CD4-positive, alpha-beta T cell treated with Interferon alpha-2 for 1 hour (primary cell): ENCODE measurements around the gene EFEMP2.

Experiments used
- DNase-seq, 2 donors: peaks; one replicate each; pipeline ENCODE4 v3.0.0-alpha.2; 2020 to 2022

Gene EFEMP2

DNA sequence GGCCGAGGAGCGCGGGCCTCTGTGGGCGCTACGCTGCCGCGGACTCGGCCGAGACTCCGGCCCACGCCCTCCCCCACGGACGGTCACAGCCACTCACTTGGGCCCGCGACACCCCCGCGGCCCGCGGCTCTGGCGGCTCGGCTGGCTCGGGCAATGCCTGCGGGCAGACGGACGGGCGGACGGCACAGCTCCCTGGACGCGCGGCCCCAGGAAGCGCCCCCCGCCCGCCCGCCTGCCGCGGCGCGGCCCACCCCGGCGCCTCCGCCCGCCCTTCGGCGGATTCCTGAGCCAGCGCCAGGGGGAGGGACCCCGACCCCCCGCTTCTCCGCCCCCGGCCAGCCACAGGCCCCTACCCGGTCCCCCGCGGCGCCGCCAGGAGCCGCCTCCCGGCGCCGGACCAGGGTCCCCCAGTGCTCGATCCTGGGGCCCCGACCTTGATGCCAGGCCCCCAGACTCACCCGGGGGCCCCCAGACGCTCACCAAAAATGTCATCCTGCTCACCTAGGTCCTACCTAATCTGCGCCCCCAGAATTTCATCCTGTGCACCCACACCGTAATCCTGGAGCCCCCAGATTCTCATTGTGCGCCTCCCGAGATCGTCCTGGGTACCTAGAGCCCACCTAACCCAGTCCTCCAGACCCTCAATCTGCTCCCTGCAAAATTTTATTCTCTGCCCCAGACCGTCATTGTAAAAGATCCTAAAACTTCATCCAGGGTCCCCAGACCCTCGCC lies at the start of gene EFEMP2:
Gene EFEMP2 (minus strand): TSS at position 215 of the 732 bp plus-strand sequence. CDS start 446 bp downstream, outside the sequence.
- DNase-seq, result no peak

DNA sequence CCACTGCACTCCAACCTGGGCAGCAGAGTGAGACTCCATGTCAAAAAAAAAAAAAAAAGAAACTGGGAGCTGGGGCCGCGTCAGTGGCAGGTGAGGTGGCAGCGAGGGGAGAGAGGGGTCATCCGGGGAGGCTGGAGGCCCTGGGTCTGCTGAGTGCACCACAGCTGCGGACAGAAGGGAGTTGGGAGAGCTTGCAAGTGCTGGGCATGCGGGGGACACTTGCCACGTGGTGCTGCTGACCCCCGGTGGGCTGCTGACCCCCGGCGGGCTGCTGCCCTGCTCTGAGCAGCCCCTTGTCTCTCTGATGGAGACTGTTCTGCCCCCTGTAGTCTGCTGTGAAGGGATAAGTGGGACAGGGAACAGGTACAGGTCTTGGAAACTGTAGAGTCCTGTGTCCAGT lies 49.3 kb upstream of the EFEMP2 start:
- DNase-seq, result no peak

DNA sequence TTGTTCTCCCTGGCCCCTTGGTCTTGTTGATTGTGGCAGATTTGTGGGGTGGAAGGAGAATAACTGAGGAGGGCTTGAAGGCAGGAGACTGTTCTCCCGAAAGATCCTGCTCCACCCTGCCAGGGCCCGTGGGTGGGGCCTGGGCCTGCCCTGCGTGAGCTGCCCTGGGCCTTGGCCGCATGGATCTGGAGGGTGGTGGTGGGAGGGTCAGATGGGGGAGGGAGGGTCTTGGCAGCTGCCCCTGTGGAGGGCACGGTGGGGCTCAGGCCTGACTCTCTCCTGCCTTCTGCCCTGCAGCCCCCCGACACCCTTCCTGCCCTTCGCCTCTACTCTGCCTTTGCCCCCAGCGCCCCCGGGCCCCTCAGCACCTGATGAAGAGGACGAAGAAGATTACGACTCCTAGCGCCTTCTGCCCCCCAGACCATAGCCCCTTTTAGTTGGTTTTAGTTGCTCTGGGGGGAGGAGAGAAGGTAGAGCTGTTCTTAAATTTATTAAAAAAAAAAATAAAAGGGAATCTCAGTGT lies 48.5 kb upstream of the EFEMP2 start:
- DNase-seq, result no peak

DNA sequence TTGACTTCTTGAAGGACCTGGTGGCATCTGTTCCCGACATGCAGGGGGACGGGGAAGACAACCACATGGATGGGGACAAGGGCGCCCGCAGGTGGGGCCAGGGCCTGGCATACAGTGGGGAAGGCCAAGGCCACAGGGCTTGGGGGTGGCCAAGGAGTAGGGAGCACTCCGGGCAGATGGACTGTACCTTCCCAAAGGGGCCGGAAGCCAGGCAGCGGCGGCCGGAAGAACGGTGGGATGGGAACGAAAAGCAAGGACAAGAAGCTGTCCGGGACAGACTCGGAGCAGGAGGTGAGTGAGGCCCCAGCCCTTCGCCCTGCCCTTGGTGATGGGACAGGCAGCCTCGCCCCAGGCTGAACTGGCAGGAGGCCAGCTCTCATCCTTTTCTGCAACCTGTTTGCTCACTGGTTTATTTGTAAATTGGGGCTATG lies 47.8 kb upstream of the EFEMP2 start:
- no peak for DNase-seq

DNA sequence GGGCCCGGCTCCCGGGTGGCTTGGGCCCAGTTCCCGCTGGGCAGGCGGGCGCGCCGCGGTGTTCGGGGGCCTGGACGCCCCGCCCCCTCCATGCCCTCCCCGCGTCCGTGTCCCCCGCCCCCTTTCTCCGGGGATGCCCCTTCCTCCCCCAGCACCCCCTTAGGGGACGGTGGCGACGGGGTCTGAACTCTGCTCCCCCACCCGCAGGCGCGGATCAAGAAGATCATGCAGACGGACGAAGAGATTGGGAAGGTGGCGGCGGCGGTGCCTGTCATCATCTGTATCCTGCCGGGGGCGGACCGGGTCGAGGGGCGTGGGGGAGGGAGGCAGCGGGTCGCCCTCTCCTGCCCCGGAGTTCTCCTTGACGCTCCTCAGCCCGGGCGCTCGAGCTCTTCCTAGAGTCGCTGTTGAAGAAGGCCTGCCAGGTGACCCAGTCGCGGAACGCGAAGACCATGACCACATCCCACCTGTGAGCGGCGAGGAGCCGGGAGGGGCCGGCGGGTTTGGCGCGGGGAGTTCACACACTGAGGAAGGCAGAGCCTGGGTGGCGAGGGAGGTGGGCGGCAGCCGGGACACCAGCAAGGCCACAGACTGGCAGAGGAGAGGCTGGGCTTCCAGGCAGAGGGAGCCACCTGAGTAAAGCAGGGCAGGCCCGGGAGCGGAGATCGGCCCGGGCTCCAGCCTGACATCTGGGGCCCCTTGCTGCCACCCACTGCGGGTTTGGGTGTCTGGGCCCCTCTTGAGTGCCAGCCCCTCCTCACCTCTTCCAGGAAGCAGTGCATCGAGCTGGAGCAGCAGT lies 47.2 kb upstream of the EFEMP2 start:
- peak in 1 of 2 donors; percentile 77 for DNase-seq

DNA sequence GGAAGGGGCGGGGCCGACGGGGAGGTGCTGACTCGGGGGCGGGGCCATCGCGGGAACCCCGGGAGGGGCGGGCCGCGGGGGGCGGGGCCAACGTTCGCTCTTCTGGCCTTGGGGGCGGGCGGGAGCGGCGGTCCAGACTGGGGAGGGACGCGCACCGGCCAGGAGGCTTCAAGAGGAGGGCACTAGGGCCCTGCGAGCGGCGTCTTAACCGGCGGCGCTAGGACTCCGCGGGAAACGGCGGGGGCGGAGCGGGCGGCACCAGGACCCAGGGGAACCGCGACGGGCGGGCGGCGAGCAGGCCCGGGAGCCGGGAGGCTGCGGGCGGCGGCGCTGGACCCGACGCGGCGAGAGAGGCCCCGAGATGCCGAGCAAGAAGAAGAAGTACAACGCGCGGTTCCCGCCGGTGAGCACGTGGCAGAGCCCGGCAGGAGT lies 46.6 kb upstream of the EFEMP2 start, which contains the start of gene DRAP1:
Gene DRAP1 (plus strand): TSS at position 286 of the 432 bp plus-strand sequence. CDS start 76 bp downstream, at position 362.
- DNase-seq, result peak; percentile 99

DNA sequence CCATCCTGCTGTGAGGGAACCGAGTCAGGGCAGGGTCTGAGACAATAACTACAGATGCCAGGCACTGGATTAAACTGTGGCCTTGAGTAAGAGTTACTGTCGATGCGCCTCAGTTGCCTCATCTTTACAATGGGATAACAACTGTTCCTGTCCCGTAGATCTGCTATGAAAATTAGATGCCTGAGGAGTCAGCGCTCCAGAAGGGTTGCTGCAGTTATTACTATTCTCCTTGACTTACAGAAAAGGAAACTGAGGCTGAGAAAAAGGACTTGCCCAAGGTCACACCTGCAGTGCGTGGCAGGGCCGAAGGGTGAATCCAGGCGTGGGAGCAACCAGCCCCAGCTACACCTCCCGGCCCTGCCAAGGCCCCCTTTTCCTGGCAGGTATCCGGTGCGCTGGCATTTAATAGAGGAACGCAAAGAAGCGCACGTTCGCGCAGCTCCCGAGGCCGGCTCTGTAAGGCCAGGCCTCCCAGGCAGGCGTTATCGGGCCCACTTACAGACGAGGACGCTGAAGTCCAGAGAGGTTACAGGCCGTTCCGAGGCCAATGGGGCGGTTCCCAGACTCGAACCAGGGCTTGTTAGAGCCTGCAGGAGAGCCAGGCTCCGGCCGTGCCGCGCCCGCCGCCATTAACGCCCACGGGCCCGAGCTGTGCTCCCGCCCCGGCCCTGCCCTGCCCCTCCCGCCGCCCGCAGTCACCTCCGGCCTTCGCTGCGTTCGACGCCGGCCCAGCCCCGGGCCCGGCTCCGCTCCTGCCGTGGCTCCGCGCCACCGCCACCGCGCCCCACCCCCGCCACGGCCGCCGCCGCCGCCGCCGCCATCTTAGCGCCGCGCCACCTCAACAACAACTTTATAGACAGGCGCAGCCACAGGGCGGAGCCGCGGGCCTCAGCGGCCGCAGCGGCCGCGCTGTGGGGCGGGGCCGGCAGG lies 45.9 kb upstream of the EFEMP2 start, which contains the start of gene C11orf68:
Gene C11orf68 (minus strand): TSS at position 852 of the 930 bp plus-strand sequence. CDS start 31 bp downstream, at position 821.
- no peak for DNase-seq

DNA sequence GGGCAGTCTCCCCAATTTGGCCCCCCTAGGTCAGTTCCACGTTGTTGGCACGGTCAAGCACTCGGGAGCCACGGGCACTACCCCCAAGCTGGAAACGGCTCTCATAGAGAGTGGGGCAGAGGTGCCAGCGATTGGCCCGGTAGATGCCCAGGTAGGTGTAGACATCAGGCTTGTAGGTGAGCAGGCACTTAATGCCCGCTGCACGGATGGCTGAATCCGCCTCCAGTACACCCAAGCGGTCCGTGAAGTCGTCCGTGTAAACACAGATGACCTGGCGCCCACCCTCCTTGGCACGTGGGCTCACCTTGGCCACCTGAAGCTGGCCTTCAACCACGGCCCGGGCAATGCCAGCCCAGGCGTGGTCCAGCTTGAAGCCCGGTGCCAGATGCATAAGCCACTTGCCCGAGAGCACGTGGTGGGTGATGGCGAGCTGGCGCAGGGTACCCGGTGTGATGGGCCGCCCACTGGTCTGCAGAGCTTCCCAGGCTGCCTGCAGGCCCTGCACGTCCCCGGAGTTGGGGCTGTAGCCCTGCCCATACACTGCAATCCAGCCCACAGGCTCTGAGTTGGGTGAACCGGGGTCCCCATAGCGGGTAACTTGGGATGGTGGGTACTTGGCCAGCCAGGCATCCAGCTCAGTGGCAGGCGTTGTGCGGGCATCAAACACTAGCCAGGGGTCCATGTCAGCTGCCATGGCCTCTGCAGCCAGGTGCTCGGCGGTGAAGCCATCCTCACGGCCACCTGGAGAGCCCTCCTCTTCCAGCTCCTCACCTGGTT lies 45.0 kb upstream of the EFEMP2 start:
- no peak for DNase-seq

DNA sequence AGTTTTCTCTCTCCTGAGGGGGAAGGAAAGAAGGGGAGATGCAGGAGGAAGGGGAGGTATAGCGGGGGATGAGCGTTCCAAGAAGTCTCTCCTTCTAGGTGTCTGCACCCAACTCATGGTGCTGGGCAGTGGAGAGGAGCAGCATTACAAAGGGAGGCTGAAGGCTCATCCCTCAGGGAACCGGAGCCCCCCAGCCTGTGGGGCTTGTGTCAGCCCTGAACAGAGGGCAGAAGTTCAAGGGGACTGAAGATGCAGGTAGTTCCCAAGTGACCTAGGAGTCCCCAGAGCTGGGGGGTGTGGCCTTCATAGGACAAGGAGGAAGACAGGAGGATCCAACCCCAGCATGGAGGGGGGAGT lies 44.5 kb upstream of the EFEMP2 start:
- no peak for DNase-seq

DNA sequence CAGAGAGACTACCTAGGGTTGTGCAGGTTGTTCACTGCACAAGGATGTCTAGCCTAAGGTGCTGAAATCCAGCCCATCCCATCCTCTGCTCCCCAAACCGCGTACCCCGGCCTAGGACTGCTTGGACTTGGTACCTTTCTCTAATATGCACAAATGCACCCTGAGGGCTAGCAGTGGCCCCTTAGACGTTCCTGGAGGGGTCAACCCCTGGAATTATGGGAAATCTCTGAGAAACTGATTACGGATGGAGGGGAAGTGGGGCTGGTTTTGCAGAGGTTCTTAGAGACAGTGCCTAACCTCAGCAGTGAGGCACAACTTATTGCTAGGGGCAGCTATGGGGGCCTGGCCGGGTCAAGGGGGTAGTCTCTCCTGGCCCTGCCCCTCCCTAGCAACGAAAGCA lies 43.8 kb upstream of the EFEMP2 start:
- no peak for DNase-seq

DNA sequence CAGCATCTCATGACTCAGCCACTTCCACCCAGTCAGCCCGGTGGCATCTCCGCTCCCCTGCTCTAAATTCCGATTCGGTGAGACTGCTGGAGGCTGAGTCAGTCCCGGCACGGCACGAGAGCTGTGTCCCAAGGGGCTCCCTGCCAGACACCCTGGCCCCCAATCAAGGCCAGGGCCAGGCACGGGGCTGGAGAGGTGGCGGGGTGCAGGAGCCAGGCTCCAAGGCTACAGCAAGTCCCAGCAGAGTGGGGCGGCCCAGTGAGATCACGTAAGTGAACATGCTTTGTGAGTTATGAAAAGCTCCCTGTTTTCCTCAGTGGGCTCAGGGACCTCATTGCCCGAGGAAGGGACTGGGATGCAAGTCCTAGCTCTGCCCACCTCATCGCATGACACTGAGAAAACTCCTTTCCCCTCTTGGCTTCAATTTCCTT lies 43.2 kb upstream of the EFEMP2 start:
- peak in 1 of 2 donors; percentile 34 for DNase-seq

DNA sequence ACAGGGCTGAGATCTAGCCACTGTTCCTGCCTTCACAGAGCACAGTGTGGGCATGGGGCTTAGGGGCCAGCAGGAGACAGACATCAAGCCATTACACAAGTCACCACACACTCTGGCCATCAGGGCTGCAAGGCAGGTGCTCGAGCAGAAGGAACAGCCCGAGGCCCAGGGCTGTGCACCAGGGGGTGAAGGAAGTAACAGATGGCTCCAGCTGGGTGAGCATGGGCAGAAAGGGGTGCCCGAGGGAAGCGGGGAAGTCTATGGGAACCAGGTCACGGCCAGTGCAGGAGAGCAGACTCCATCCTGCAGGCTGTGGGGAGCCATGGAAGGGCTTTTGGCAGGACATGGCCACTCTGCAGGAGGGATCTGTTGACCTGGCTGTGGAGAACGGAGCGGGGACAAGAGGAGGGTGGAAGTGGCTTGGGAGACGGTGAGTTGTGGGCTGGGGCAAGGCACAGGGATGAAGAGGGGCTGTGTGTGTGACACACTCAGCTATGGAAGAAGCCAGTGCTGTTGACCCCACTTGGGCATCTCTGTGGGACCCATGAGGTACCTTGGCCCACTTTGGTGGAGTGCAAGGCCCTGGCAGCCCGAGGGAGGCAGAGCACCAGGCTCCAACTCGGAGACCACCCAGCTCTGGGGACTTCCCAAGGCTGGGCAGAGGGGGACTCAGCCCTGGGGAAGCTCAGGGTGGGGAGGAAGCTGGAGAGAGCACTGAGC lies 42.7 kb upstream of the EFEMP2 start:
- DNase-seq, result no peak

DNA sequence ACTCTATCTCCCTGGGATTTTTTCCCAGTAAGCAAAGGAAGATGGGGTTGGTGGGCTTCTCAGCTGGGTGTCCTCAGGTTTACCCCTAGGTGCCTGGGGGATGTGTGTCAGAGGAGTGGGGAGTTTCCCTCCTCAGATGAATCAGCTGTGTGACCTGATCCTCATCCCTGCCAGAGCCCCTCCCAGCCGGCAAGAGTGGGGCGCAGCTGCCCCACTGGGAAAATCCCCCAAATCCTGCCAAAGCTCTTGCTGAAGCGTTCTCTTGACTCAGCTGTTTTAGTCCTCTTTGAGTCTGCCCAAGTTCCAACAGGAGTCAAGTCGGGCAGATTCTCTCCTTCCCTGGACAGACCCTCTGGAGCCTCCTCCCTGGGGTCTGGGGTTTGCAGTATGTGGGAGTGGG lies 40.2 kb upstream of the EFEMP2 start:
- no peak for DNase-seq

DNA sequence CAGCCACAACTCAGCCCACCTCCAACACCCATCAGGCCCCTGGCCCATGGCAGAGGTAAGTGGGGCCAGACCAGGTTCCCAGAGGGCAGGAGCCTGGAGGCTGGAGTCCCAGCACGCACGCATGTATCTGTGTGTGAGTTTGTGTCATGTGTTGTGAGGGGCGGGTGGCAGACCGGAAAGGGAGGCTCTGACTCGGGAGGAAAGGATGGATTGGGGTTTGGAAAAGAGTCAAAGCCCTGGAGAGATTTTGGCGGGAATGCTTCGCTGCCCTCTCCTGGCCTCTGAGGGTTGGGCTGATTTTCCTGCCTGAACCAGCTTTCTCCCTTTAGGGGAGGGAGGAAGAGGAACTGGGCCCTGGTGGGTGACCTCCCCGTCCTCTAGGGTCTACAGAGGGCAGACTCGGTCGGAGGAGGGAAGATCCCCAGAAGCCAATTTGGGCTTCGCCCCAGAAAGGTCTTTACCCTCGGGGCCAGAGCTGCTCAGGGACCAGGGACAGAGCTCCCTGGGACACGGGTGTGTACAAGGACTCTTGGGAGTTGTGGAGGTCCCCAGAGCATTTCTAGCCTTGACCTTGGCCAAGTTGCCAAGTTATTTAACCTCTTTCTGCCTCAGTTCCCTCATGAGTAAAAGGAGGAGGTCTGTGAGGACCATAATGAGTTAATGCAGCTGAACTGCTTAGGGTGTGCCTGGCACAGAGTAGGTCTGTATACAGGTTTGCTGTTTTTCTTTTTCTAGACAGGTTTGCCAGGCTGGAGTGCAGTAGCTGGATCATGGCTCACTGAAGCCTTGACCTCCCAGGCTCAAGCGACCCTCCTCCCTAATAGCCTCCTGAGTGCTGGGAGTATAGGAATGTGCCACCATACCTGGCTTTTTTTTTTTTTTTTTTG lies 39.3 kb upstream of the EFEMP2 start:
- no peak for DNase-seq

DNA sequence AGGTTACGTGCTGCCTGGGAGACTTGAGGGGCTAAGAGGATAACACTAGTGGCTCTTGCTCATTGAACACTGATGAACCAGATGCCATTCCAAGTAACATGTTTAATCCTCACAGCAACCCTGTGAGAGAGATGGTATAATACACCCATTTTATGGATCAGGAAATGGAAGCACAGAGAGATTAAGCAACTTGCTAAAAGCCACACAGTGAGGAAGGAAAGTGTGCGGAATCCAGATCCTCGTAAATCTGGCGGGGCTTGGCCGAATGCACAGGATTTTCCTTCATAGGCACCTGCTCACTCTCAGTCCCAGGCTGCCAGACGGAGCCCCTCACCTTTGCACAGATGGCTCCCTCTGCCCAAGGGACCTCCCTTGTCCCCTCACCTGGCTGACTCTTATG lies 35.3 kb upstream of the EFEMP2 start:
- DNase-seq, result no peak

DNA sequence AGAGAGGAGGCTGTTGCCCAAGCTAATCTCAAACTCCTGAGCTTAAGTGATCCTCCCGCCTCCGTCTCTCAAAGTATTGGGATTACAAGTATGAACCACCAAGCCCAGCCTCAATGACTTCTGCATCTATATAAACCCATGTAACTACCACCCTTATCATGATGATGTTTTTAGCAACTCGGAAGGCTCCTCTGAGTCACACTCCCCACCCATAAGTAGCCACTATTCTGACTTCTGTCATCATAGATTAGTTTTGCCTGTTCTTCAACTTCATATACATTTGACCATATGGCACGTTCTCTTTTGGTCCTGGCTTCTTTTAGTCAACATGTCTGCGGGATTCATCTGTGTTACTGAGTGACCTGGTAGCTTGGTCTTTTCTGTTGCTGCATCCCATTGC lies 34.0 kb upstream of the EFEMP2 start:
- no peak for DNase-seq

DNA sequence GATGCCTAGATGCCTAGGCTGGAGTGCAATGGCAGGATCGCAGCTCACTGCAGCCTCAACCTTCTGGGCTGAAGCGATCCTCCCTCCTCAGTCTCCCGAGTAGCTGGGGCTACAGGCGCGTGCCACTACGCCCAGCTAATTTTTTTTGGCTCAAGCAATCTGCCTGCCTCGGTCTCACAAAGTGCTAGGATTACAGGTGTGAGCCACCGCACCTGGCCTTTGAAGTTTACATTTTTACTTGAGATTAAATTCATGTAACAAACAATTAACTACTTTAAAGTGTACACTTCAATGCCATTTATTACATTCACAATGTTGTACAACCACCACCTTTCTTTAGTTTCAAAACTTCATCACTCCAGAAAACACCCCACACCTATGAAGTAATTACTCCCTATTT lies 31.1 kb upstream of the EFEMP2 start:
- no peak for DNase-seq

DNA sequence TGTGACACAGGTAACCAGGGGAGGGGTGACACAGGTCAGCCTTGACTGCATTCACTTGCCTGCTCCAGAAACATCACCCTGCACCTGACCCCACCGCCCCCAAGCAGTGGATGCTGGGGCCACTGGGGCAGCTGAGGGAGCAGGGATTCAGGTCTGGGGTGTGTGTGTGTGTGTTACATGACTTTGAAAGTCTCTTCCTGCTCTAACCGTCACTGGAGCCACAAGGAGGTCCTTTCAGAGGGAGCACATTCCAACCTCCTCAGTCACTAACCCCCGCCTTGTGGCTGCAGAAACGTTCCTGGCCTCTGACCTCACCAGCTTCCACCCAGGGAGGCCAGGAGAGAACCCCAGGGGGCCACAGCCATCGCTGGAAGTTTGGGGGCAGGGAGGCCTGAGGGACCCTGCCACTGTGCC lies 30.5 kb upstream of the EFEMP2 start:
- no peak for DNase-seq

DNA sequence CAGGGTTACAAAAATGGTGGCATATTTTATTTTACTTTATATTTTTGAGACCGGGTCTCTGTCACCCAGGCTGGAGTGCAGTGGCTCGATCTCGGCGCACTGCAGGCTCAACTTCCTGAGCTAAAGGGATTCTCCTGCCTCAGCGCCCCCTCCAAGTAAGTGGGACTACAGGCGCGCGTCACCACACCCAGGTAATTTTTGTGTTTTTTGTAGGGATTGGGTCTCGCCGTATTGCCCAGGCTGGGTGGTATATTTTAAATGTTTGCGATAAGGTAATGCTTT lies 28.2 kb upstream of the EFEMP2 start:
- no peak for DNase-seq
